Inflammatory macrophage (primary cell): ENCODE results near the gene RNASE8.
A peak's percentile ranks its signal among the peaks of the same experiment; 100 is the strongest.
"Not testable (repeated sequence)": the region's sequence is repeated elsewhere in the genome, so short reads cannot be mapped to it uniquely, and the experiment has no call there.

Source experiments
- DNase-seq, 2 donors: peaks; one replicate each; pipeline ENCODE4 v3.0.0-alpha.2; 2020 to 2022

Gene RNASE8

GRCh38 chr14:21030531-21030930 lies 27.1 kb upstream of the RNASE8 start:
- DNase-seq = no peak

- peak; percentile 61 to 67 for DNase-seq
These were observed 25.1 kb upstream of the RNASE8 start for GRCh38 chr14:21032326-21033132.

- DNase-seq = peak; percentile 76 to 87
These were observed 24.4 kb upstream of the RNASE8 start for GRCh38 chr14:21033133-21033698.

- DNase-seq = no peak
These were observed 22.9 kb upstream of the RNASE8 start, which contains the start of gene RNASE13 for GRCh38 chr14:21034707-21035106. Gene RNASE13 (minus strand): TSS chr14:21034807. CDS start chr14:21034288, 519 bp downstream.

GRCh38 chr14:21036751-21037150 lies 20.9 kb upstream of the RNASE8 start:
- DNase-seq = peak; percentile 43 to 73

GRCh38 chr14:21037156-21037555 lies 20.5 kb upstream of the RNASE8 start:
- peak in 1 of 2 donors; percentile 54 for DNase-seq

- no peak for DNase-seq
These were observed 18.9 kb upstream of the RNASE8 start for GRCh38 chr14:21038441-21039422.

- DNase-seq = peak; percentile 64 to 72
These were observed 17.8 kb upstream of the RNASE8 start for GRCh38 chr14:21039585-21040369.

GRCh38 chr14:21040370-21040925 lies 17.2 kb upstream of the RNASE8 start:
- no peak for DNase-seq

- DNase-seq = not testable (repeated sequence)
These were observed 16.7 kb upstream of the RNASE8 start for GRCh38 chr14:21040941-21041340.

GRCh38 chr14:21041676-21042433 lies 15.8 kb upstream of the RNASE8 start, which contains the start of gene RNASE7:
Gene RNASE7 (plus strand): TSS chr14:21042362. CDS start chr14:21042993, 631 bp downstream.
- DNase-seq = peak; percentile 48 to 56

GRCh38 chr14:21042918-21043317 lies 14.7 kb upstream of the RNASE8 start:
- peak in 1 of 2 donors; percentile 39 for DNase-seq

- no peak for DNase-seq
These were observed 14.1 kb upstream of the RNASE8 start for GRCh38 chr14:21043387-21043973.

GRCh38 chr14:21043974-21044618 lies 13.5 kb upstream of the RNASE8 start:
- DNase-seq = no peak

- no peak for DNase-seq
These were observed 10.2 kb upstream of the RNASE8 start for GRCh38 chr14:21047378-21047781.

- DNase-seq = no peak
These were observed 9.0 kb upstream of the RNASE8 start for GRCh38 chr14:21048638-21049037.

- no peak for DNase-seq
These were observed 8.3 kb upstream of the RNASE8 start for GRCh38 chr14:21049271-21049673.

- DNase-seq = peak in 1 of 2 donors; percentile 47
These were observed 7.0 kb upstream of the RNASE8 start for GRCh38 chr14:21050597-21050996.

GRCh38 chr14:21053184-21054122 lies 4.2 kb upstream of the RNASE8 start:
- no peak for DNase-seq
